Ureter (tissue), 1 donor: ENCODE results near the gene TGFBR1. TPM values are rescaled to one million over a fixed set of nuclear protein-coding genes. Genes with fewer than 3 reads are reported as not detected.

Experiments used
- DNase-seq: peaks from one replicate; pipeline ENCODE4 v3.0.0-alpha.2; 2020; ENCODE audit warnings: low spot score
- total RNA-seq: library from RNA; stranded (reverse); gene quantifications from one replicate; pipeline ENCODE4 v1.2.4, GENCODE V29; 2023
- donor health status: DM: yes; HTN: yes; CAD: no.

TGFBR1 gene
- total RNA-seq, 1 donor from 2014 or later: 44.7 TPM

DNA sequence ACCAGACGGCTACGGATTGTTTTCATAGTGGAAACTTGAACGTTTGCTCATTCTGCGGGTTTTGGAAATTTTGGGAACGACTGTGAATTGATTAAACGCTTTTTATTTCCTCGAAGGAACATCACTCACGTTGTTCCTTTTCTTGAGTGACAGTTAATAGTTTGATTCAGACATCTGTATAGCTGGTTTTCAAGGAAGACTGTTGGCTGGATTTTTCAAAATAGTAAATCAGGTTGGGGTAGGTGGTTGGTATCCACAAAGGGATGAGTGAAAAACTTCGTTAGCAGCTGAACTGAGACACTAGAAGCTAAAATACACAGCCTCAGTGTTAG, 1.1 kb downstream of the TGFBR1 start:
- DNase-seq: no peak

- no peak for DNase-seq
Observed at GRCh38 chr9:99107421-99107820, 2.5 kb downstream of the TGFBR1 start.

- no peak for DNase-seq
Observed at GRCh38 chr9:99108131-99108530, 3.2 kb downstream of the TGFBR1 start.

DNA sequence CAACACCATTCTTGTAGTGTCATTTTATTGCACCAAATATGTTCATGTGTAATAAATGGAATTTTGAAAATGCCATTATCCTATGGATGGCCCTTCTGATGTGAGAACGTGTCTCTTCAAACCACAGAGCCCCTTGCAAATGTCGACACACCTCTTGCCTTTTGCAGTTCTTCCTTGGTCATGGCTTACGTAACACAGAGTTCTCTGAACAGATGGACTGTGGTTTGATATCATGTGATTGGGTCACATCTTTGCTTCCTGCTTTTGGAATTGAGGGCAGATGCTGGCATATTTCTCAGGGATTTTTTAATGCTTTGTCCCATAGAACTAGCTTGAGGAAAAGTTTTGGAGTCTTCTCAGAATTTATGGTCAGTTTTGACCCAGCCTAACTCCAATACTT, 4.6 kb downstream of the TGFBR1 start:
- no peak for DNase-seq

- DNase-seq: no peak
Observed at GRCh38 chr9:99112750-99113413, 8.0 kb downstream of the TGFBR1 start.

DNA sequence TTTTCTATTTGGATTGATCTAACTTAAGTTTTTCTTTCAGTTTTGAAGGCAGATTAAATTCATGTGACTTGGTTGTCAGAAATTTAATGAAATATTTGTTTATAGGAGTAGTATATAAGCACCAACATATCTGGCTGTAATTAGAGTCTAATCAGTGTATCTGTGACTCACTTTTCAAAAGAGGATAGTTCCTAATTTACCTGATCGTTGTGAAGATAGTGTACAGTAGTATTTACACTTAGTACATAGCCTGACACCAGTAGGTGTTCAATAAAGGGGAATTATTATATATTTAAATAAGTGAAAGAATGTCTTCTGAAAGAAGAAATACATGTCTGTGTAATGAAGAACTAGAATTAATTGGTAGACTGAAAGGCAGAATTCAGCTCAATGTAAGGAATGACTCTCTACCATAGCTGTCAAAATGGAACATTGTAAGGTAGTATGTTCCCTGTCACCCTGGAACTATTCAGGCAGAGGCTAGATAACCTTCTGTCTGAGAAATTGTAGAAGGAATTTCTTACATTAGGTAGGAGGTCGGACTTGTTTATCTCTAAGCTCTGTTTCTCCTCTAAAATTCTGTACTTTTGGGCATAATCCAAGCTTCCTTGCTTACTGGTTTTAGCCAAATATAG, 8.6 kb downstream of the TGFBR1 start:
- no peak for DNase-seq

- no peak for DNase-seq
Observed at GRCh38 chr9:99114049-99114440, 9.1 kb downstream of the TGFBR1 start.

- DNase-seq: no peak
Observed at GRCh38 chr9:99114846-99115500, 10.1 kb downstream of the TGFBR1 start.

DNA sequence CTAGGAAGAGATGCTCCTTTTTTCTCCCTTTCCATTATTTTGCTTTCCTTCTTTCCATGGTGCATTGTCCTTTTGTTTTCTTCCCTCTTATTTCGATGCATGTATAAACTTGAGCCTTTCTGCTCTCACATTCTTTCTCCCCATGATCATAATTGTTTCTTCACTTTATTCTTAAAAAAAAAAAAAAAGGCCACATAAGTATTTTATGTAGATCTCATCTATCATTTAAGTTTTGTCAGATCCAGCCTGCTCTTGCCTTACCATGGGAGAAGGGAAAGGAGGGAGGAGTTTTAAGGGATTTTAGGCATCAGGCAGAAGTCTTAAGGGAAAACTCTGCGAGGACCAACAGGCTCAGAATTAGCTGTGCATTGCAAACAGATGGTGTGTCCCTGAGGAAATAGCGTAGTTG, 11.1 kb downstream of the TGFBR1 start:
- no peak for DNase-seq

DNA sequence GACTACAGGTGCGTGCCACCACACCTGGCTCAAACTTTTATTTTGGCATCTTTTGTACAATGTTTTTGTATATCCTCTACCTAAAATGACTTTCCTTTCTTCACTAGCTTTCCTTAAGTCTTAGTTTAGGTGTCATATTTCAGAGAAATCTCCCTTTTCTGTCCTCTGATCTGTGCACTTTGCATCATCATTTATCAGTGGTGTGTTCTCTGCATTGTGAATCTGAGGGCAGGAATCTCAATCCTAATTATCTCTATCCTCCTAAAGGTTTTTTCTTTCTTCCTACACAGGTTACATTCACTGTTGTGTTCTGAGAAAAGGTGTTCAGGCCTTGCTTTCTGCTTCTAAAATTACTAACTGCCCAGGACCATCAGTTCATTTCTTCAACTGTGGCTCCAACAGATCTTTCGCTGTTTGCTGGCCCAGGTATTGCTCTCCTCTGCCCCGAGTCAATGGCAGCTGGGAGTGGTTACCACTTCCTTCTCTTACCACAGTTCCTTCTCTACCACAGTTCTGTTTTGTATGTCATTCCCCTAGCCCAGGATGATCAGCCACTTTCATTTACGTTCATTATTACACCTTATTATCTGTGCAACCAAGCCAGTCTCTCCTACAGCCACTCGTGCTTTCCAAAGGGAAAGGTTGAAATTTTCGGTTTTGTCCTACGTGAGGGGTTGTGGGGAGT, 14.0 kb downstream of the TGFBR1 start:
- DNase-seq: no peak

DNA sequence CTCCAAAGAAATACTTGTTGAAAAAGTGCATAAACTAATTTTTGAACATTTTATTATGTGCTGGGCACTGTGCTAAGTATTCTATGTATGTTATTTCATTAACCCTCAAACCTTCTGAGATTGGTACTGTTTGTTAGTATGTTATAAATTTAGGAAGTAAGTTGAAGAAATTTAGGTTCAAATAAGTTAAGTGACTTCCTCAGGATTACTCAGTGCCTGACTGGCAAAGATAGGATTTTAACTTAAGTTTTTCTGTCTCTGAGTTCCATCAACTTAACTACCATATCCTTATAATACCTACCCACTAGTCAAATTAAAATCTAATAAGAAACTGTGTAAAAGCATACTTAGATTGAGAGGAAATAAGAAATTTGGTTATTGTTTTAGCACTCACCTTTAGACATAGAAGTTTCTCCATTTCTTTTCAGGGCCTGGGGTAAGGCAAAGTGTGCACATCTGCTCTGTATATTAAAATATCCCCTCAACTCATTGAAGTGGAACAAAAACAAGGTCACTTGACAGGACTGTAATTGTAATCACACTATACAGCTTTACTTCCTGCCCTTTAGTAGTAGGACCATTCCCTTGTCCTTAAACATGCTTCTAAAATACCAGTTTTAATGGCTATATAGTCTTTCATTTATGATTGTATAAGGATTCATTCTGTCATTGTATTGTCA, 15.2 kb downstream of the TGFBR1 start:
- no peak for DNase-seq

- no peak for DNase-seq
Observed at GRCh38 chr9:99121604-99122003, 16.7 kb downstream of the TGFBR1 start.

DNA sequence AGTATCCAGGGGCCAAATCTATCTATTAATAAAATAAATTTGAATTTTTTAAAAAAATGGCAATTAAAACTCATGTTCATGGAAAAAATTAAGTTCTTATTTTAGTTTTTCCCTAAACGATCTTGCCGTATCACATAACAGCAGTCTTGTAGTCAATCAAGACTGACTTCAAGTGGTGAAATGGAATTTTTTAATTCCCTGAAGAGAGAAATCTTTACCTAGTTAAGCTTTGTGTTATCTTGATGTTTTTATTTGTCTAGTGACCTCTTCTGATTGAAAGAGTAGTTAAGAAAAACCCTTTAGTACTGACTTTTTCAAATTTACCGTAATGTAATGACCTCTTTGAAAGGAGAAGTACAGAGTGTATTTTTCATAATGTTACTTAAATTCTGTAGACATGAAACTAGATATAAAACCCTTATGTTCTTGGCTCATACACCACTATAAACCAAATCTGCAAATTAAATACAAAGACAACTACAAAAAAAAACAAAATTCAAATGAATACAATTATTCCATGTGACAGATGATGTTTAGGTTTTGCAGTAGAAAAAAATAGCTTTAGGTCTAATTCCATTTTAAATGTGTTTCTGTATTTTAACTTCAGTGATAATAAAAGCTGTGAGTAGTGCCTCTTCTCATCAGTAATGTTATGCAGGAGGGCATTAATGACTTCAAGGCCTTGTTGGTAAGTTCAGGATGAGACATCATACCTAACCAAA, 19.8 kb downstream of the TGFBR1 start:
- no peak for DNase-seq

GRCh38 chr9:99125446-99125845, 20.5 kb downstream of the TGFBR1 start:
- DNase-seq: no peak

- no peak for DNase-seq
Observed at GRCh38 chr9:99126312-99126711, 21.4 kb downstream of the TGFBR1 start.

DNA sequence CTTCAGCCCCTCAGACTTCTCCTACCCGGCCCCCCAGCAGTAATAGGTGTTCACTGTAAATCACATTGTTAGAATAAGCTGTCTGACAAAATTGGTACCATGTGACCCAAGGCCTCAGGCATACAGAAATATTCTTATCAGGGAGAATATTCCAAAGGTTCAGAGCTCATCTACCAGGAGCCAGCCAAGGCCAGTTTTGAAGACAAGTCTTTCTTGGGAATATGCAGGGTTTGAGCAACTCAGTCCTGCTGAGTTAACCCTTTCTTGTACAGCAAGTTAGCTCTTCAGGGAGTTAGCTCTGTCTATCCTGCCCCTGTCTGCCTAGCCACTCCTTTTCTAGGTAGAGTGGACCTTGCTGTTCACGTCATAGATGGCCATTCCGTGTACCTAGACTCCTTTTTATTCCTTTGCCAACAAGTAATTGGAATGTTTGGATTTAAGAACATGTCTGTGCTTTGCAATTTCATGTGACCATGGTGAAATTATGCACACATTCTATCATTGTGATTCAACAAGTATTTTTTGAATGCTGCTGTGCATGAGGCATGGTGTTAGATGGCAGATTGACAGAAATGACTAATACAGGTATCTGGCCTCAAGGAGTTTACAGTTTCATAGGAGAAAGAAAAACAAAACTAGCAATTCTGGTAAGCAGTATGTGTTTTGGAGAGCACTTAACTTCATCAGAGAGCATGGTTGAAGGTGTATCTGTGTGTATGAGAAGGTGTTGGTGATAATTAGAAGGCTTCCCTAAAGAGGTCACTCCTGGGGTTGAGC, 22.6 kb downstream of the TGFBR1 start:
- DNase-seq: no peak

GRCh38 chr9:99128133-99128406, 23.2 kb downstream of the TGFBR1 start:
- DNase-seq: no peak

- no peak for DNase-seq
Observed at GRCh38 chr9:99129091-99129490, 24.2 kb downstream of the TGFBR1 start.

- no peak for DNase-seq
Observed at GRCh38 chr9:99130069-99130468, 25.2 kb downstream of the TGFBR1 start.

DNA sequence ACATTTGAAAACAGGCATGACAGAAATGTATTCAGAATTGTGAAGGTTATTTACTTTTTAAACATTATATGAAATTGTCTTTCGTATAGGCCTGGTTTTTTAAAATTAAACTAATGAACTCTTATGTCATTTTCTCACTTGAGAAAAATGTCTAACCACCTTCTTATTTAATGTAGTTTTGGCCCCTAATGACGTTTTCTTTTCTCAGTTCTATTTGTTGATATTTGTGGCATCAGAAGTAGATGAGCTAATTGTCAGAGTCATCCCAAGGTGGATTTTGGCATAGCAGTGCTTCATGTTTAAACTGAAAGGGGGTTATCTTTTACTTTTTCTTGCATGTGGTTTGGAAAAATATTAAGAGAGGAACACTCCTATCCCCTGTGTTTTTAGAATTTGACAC, 28.2 kb downstream of the TGFBR1 start:
- DNase-seq: no peak

DNA sequence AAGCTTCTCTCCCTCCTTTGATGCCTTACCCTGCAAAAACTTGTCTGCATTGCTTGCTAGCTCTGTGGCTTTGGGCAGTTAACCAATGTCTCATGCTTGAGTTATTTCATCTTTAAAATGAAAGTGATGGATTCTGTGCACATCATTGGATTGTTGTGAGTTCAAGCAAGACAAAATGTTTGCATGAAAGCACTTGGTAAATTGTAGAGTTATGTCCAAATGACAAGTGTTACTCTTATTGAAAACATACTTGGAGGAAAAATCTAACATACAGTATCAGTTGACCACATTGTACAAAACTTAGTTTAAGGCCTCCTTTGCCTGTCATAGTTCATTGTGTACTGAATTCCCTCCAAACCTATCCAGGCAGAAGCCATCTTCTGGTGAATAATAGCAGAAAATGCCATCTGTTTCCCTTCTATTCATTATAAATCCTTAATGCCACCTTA, 30.0 kb downstream of the TGFBR1 start:
- no peak for DNase-seq
